ENCODE results near the gene UQCRHL.

UQCRHL gene

DNA sequence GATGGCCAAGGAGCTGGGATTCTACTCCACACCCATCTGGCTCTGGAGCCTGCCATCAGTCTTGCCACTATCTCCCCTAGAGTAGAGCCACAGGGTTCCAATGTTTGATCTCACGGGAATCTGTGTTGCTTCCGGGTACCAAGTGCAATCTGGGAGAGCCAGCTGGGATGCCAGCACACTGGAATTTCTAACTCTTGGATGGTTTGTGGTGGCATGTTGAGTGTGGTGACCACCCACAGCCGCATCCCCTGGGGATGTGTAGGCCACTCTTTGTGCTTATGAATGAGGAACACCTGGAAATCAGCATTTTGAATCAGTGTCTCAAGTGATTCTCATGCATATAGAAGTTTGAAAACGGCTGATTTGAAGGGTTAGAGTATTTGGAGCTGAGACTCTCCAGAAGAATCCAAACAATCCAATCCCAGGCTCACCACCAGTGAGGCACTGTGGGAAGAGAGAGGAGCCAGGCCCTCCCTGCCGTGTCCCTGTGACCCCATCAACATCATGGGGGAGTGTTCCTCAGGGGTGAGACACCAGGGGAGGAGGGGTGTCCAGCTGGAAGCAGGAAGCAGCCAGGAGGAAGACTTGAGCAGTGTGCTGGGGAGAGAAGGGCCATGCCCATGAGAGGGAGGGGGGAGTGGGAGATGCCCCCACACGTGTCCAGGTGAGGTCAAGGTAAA is 35.5 kb downstream of the UQCRHL start:
- no peak for ATAC-seq
- TF ChIP-seq, protein P1, sequence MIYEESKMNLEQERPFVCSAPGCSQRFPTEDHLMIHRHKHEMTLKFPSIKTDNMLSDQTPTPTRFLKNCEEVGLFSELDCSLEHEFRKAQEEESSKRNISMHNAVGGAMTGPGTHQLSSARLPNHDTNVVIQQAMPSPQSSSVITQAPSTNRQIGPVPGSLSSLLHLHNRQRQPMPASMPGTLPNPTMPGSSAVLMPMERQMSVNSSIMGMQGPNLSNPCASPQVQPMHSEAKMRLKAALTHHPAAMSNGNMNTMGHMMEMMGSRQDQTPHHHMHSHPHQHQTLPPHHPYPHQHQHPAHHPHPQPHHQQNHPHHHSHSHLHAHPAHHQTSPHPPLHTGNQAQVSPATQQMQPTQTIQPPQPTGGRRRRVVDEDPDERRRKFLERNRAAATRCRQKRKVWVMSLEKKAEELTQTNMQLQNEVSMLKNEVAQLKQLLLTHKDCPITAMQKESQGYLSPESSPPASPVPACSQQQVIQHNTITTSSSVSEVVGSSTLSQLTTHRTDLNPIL (CRISPR knock-in tag; IDR thresholded peaks at IDR 0.05; ENCODE audit: low read depth) = no peak
- TF ChIP-seq ZFP30 (CRISPR knock-in tag; IDR thresholded peaks at IDR 0.05) = no peak
- no peak for TF ChIP-seq TOX (CRISPR knock-in tag; IDR thresholded peaks at IDR 0.05; ENCODE audit: borderline replicate concordance)

DNA sequence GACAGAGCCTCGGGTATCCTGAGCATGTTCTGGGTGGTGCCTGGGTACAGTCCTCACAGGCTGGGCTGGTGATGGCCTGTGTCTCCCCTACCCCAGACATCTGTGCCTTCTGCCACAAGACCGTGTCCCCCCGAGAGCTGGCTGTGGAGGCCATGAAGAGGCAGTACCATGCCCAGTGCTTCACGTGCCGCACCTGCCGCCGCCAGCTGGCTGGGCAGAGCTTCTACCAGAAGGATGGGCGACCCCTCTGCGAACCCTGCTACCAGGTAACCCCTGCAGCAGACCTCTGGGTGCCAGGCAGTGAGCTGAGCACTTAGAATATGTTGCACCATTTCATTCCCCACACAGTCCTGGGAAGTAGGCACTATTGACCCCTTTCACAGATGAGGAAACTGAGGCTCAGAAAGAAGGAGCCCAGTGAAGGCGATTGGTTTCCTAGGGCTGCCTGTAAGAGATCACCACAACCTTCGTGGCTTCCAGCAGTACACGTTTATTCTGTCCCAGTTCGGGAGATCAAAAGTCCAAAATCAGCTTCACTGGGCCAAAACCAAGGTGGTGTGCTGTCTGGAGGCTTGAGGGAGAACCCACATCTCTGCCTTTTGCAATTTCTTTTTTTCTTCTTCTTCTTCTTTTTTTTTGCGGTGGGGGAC is 37.0 kb downstream of the UQCRHL start:
- TF ChIP-seq ESRRG (CRISPR knock-in tag; IDR thresholded peaks at IDR 0.05) = no peak
- no peak for TF ChIP-seq ISL1 (CRISPR knock-in tag; IDR thresholded peaks at IDR 0.05)
- TF ChIP-seq TOX (CRISPR knock-in tag; IDR thresholded peaks at IDR 0.05; ENCODE audit: borderline replicate concordance) = no peak
- TF ChIP-seq OSR1 (CRISPR knock-in tag; IDR thresholded peaks at IDR 0.05) = no peak
- TF ChIP-seq, protein P2, sequence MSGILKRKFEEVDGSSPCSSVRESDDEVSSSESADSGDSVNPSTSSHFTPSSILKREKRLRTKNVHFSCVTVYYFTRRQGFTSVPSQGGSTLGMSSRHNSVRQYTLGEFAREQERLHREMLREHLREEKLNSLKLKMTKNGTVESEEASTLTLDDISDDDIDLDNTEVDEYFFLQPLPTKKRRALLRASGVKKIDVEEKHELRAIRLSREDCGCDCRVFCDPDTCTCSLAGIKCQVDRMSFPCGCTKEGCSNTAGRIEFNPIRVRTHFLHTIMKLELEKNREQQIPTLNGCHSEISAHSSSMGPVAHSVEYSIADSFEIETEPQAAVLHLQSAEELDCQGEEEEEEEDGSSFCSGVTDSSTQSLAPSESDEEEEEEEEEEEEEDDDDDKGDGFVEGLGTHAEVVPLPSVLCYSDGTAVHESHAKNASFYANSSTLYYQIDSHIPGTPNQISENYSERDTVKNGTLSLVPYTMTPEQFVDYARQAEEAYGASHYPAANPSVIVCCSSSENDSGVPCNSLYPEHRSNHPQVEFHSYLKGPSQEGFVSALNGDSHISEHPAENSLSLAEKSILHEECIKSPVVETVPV (CRISPR knock-in tag; IDR thresholded peaks at IDR 0.05) = no peak
- TF ChIP-seq ZNF565 (CRISPR knock-in tag; conservative IDR thresholded peaks at IDR 0.05; ENCODE audit: low read depth) = no peak
- TF ChIP-seq RARB (CRISPR knock-in tag; IDR thresholded peaks at IDR 0.05) = no peak
- no peak for TF ChIP-seq ZFP3 (CRISPR knock-in tag; IDR thresholded peaks at IDR 0.05)
- TF ChIP-seq, protein P1 (CRISPR knock-in tag; IDR thresholded peaks at IDR 0.05; ENCODE audit: low read depth) = no peak
- TF ChIP-seq ZFP30 (CRISPR knock-in tag; IDR thresholded peaks at IDR 0.05) = no peak
- no peak for TF ChIP-seq ARNTL (CRISPR knock-in tag; IDR thresholded peaks at IDR 0.05; ENCODE audit: borderline replicate concordance, low read depth)
- TF ChIP-seq, protein P3, sequence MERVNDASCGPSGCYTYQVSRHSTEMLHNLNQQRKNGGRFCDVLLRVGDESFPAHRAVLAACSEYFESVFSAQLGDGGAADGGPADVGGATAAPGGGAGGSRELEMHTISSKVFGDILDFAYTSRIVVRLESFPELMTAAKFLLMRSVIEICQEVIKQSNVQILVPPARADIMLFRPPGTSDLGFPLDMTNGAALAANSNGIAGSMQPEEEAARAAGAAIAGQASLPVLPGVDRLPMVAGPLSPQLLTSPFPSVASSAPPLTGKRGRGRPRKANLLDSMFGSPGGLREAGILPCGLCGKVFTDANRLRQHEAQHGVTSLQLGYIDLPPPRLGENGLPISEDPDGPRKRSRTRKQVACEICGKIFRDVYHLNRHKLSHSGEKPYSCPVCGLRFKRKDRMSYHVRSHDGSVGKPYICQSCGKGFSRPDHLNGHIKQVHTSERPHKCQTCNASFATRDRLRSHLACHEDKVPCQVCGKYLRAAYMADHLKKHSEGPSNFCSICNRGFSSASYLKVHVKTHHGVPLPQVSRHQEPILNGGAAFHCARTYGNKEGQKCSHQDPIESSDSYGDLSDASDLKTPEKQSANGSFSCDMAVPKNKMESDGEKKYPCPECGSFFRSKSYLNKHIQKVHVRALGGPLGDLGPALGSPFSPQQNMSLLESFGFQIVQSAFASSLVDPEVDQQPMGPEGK (CRISPR knock-in tag; IDR thresholded peaks at IDR 0.05; ENCODE audit: borderline replicate concordance) = no peak
- no peak for TF ChIP-seq SNAI2 (CRISPR knock-in tag; IDR thresholded peaks at IDR 0.05)
- no peak for TF ChIP-seq PPARA (CRISPR knock-in tag; IDR thresholded peaks at IDR 0.05; ENCODE audit: borderline replicate concordance)
- TF ChIP-seq TCF4 (CRISPR knock-in tag; IDR thresholded peaks at IDR 0.05; ENCODE audit: borderline replicate concordance) = no peak
- no peak for TF ChIP-seq GLIS3 (CRISPR knock-in tag; IDR thresholded peaks at IDR 0.05)
- no peak for TF ChIP-seq CSDC2 (CRISPR knock-in tag; IDR thresholded peaks at IDR 0.05)
- no peak for TF ChIP-seq ZC3H10 (CRISPR knock-in tag; IDR thresholded peaks at IDR 0.05)
- no peak for TF ChIP-seq BACH2 (CRISPR knock-in tag; IDR thresholded peaks at IDR 0.05; ENCODE audit: borderline replicate concordance)
- ATAC-seq = no peak

DNA sequence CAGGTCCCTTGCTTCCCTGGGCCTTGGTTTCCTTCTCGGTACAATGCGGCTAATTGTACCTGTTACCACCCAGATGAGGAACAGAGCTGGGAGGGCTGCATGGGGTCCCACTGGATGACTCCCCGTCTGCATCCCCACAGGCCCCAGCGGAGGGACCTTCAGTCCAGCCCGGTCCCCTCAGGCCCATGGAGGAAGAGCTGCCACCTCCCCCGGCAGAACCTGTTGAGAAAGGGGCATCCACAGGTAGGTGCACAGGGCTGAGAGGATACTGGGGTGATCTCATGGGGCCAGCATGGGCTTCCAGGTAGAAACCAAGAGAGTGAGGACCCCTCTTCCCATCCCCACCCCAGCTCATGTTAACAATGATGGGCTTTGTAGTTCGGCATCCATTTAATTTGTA is 39.1 kb downstream of the UQCRHL start:
- TF ChIP-seq SNAI2 (CRISPR knock-in tag; IDR thresholded peaks at IDR 0.05) (no peak), BACH2 (CRISPR knock-in tag; IDR thresholded peaks at IDR 0.05; ENCODE audit: borderline replicate concordance) (no peak), CSDC2 (CRISPR knock-in tag; IDR thresholded peaks at IDR 0.05) (no peak), ISL1 (CRISPR knock-in tag; IDR thresholded peaks at IDR 0.05) (no peak), TCF4 (CRISPR knock-in tag; IDR thresholded peaks at IDR 0.05; ENCODE audit: borderline replicate concordance) (no peak)
- TF ChIP-seq, protein P4, sequence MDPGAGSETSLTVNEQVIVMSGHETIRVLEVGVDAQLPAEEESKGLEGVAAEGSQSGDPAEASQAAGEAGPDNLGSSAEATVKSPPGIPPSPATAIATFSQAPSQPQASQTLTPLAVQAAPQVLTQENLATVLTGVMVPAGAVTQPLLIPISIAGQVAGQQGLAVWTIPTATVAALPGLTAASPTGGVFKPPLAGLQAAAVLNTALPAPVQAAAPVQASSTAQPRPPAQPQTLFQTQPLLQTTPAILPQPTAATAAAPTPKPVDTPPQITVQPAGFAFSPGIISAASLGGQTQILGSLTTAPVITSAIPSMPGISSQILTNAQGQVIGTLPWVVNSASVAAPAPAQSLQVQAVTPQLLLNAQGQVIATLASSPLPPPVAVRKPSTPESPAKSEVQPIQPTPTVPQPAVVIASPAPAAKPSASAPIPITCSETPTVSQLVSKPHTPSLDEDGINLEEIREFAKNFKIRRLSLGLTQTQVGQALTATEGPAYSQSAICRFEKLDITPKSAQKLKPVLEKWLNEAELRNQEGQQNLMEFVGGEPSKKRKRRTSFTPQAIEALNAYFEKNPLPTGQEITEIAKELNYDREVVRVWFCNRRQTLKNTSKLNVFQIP (CRISPR knock-in tag; IDR thresholded peaks at IDR 0.05; ENCODE audit: borderline replicate concordance, low read depth) = no peak
- TF ChIP-seq, protein P1 (CRISPR knock-in tag; IDR thresholded peaks at IDR 0.05; ENCODE audit: low read depth) = no peak
- TF ChIP-seq, protein P3 (CRISPR knock-in tag; IDR thresholded peaks at IDR 0.05; ENCODE audit: borderline replicate concordance) = no peak
- ATAC-seq = no peak

Measured in SK-N-SH treated with all-trans-retinoic acid at 6 μM for 48 hours (cell line).